ENCODE results near the gene GNAI2.

GNAI2 gene

GRCh38 chr3:50194128-50194902 is 41.7 kb upstream of the GNAI2 start:
- peaks cover 20% of the 10 kb centered on the region for H3K27me3 ChIP-seq (ENCODE audit: insufficient read depth, poor library complexity, severe bottlenecking)
- H3K27ac ChIP-seq (ENCODE audit: poor library complexity, severe bottlenecking): no peak overlapping the region
- H3K9me3 ChIP-seq (ENCODE audit: severe bottlenecking): no peaks in the 10 kb centered on the region
- H3K4me3 ChIP-seq (ENCODE audit: severe bottlenecking): no peak overlapping the region
- ATAC-seq (ENCODE audit: low read depth): peak; percentile 49
- TF ChIP-seq CTCF (IDR thresholded peaks at IDR 0.05; ENCODE audit: poor library complexity, severe bottlenecking): peak; percentile 88
- no peaks in the 10 kb centered on the region for H3K4me1 ChIP-seq (ENCODE audit: insufficient read depth, poor library complexity, severe bottlenecking)
- H3K36me3 ChIP-seq (ENCODE audit: low read depth): no peaks in the 10 kb centered on the region
- DNase-seq (ENCODE audit: low spot score): no peak

GRCh38 chr3:50194903-50195500 is 41.0 kb upstream of the GNAI2 start:
- Histone ChIP-seq H3K27me3 (ENCODE audit: insufficient read depth, poor library complexity, severe bottlenecking) (peaks cover 20% of the 10 kb centered on the region), H3K36me3 (ENCODE audit: low read depth) (no peaks in the 10 kb centered on the region), H3K27ac (ENCODE audit: poor library complexity, severe bottlenecking) (no peak overlapping the region), H3K4me1 (ENCODE audit: insufficient read depth, poor library complexity, severe bottlenecking) (no peaks in the 10 kb centered on the region), H3K4me3 (ENCODE audit: severe bottlenecking) (no peak overlapping the region), H3K9me3 (ENCODE audit: severe bottlenecking) (no peaks in the 10 kb centered on the region)
- 0 out of 3 replicates have a peak, but pooled peaks have one; percentile 13 for ATAC-seq (ENCODE audit: low read depth)
- no peak for DNase-seq (ENCODE audit: low spot score)
- TF ChIP-seq CTCF (IDR thresholded peaks at IDR 0.05; ENCODE audit: poor library complexity, severe bottlenecking): no peak

GRCh38 chr3:50195501-50196252 is 40.3 kb upstream of the GNAI2 start:
- peaks cover 20% of the 10 kb centered on the region for H3K27me3 ChIP-seq (ENCODE audit: insufficient read depth, poor library complexity, severe bottlenecking)
- H3K27ac ChIP-seq (ENCODE audit: poor library complexity, severe bottlenecking): no peak overlapping the region
- H3K36me3 ChIP-seq (ENCODE audit: low read depth): no peaks in the 10 kb centered on the region
- H3K9me3 ChIP-seq (ENCODE audit: severe bottlenecking): no peaks in the 10 kb centered on the region
- no peak for TF ChIP-seq CTCF (IDR thresholded peaks at IDR 0.05; ENCODE audit: poor library complexity, severe bottlenecking)
- DNase-seq (ENCODE audit: low spot score): no peak
- H3K4me1 ChIP-seq (ENCODE audit: insufficient read depth, poor library complexity, severe bottlenecking): no peaks in the 10 kb centered on the region
- ATAC-seq (ENCODE audit: low read depth): no peak
- H3K4me3 ChIP-seq (ENCODE audit: severe bottlenecking): no peak overlapping the region

GRCh38 chr3:50196253-50196801 is 39.7 kb upstream of the GNAI2 start:
- Histone ChIP-seq H3K27ac (ENCODE audit: poor library complexity, severe bottlenecking) (no peak overlapping the region), H3K4me1 (ENCODE audit: insufficient read depth, poor library complexity, severe bottlenecking) (no peaks in the 10 kb centered on the region), H3K36me3 (ENCODE audit: low read depth) (no peaks in the 10 kb centered on the region), H3K27me3 (ENCODE audit: insufficient read depth, poor library complexity, severe bottlenecking) (peaks cover 20% of the 10 kb centered on the region), H3K4me3 (ENCODE audit: severe bottlenecking) (no peak overlapping the region), H3K9me3 (ENCODE audit: severe bottlenecking) (no peaks in the 10 kb centered on the region)
- TF ChIP-seq CTCF (IDR thresholded peaks at IDR 0.05; ENCODE audit: poor library complexity, severe bottlenecking): no peak
- ATAC-seq (ENCODE audit: low read depth): no peak
- DNase-seq (ENCODE audit: low spot score): no peak

All from RWPE2 (cell line).